ENCODE results near the gene C5orf58.

DNA sequence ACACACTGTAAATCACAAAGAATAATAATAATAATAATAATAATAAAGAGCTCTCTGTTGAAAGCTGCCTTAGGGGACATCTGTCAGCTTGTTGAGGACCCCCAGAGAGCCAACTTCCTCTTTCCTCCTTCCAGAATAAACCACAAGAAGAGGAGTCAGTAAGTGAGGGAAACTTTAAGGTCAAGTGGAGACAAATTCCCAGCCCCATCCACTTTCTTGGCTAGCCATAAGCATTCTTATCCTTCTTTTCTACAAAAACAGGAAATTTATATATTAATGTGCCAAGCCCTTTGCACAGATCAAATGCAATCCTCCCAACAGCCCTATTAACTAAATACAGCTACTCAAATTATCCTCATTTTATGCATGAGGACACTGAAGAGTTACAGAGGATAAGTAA is 9.4 kb upstream of the C5orf58 start:
- TF ChIP-seq CTCF (IDR thresholded peaks at IDR 0.05; ENCODE audit: borderline replicate concordance, extremely low read depth, low read length, poor library complexity, severe bottlenecking) = no peak
- TF ChIP-seq EZH2 (IDR thresholded peaks at IDR 0.05; ENCODE audit: borderline replicate concordance, low read depth, low read length, severe bottlenecking) = no peak
